Fibroblast of skin of scalp (primary cell): Measurements from ENCODE around the gene CDC42.

Experiments used
- DNase-seq: peaks from one replicate; pipeline ENCODE4 v3.0.0-alpha.2; 2013

Gene CDC42

GRCh38 chr1:22131875-22132486, 79.5 kb downstream of the CDC42 start:
- no peak for DNase-seq

GRCh38 chr1:22132517-22133235, 80.2 kb downstream of the CDC42 start:
- DNase-seq: peak; percentile 67

DNA sequence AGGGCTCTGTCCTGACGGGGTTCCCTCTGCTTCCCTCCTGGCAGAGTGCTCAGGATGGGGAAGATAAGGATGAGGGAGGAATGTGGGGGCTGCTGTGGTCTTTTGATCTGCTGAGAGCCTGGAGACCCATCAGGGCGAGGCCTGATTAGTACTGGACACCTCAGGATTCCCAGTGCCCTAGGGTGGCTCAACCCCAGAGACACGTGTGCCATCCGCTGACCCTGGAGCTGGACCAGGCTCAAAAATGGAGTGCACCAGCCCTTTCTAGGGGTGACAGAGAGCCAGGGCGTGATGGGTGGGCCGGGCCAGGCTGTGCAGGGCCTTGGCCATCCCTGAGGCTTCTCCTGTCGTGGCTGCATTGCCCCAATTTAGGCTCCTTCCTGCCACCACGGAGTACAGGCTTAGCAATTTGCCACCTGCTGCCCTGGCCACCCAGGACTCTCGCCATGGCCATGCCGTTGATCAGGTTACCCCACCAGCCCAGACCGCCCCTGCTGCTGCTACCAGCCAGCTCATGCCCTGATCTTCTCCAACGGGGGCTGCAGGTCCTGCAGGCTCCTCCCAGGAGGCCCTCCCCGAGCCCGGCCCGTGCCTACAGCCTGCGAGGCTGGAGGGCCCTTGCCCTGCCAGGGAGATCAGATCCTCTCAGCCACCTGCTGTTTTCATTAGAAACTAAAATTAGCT, 80.9 kb downstream of the CDC42 start:
- no peak for DNase-seq

- DNase-seq: no peak
Observed at GRCh38 chr1:22133931-22134324, 81.4 kb downstream of the CDC42 start.

DNA sequence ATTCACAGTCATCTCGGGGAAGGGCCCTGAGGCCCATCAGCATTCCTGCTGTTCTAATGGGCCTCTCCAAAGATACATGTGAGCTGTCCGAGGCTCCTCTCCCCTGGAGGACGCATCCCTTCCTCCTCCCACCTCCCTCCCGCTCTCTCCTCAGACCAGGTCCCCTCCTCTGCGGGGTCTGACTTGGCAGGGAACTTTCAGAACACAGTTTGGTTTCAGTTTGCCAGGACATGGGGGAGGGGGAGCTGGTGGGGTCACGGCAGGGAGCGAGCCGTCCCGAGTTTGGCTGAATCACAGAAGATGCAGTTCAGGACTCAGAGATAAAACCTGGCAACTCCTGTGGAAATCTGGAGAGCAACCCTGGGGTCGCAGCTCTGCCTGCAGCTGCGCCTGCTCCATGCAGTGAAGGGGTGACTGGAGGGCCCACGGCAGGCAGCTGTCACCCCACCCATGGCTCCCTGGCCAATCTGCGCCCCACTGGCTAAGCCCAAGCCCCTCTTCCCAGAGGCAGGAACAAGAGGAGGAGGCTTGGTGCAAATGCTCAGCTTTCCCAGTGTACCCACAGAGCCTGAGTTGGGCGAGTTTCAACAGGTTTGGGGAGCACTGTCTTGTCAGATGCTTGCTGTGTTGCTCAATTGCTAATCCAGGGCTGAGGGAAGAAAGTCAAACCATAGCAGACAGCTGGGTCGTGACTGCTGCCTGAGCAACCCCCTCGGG, 84.7 kb downstream of the CDC42 start:
- DNase-seq: no peak

DNA sequence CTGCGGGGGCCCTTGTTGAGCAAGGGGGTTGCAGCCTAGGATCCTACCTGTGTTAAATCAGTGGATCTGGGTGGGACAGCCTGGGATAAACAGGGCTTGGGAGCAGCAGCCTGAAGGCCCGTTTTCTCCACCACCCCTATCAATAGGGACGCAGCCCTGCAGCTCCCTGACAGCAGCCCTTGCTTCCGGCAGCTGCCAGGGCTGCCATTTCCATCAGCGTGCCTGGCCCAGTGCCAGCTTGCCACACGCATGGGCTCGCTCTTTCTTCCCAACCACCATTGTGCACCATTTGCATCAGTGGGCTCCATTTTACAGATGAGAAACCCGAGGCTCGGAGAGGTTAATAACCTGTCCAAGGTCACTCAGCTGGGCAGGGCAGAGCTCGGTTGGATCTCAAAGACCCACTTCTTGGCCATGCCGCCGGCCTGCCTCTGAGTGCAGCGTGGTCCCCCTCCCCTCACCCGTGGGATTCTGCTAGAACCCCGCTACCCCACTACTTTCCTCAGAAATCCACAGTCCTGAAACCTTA, 86.6 kb downstream of the CDC42 start:
- no peak for DNase-seq

- DNase-seq: no peak
Observed at GRCh38 chr1:22139817-22140216, 87.3 kb downstream of the CDC42 start.
